ENCODE data around the gene IRF2BP2.

Gene IRF2BP2

DNA sequence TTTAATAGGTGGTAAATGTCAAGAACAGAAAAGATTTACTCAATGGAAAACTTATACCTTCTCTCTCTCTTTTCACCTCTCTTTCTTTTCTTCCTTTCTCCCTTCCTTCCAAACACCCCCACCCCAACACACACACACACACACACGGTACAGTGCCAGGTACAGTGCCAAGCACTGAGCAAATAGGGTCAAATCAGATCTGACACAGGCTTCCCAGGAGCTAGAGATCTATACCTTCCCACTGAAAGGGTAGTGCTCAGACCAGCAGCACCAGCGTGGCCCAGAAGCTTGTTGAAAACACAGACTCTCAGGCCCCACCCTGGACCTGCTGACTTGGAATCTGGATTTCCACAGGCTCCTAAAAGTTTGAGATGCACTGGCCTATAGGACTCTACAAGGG, 31.9 kb downstream of the IRF2BP2 start:
- no peak overlapping the region for H3K4me3 ChIP-seq (ENCODE audit: low read depth, low read length)
- no peak overlapping the region for H3K27ac ChIP-seq (ENCODE audit: extremely low read depth, low read depth, low read length)
- H3K9me3 ChIP-seq (ENCODE audit: control insufficient read depth, insufficient read depth, low read depth, low read length): no peaks in the 10 kb centered on the region
- ChIA-PET POLR2A (no interaction called here), CTCF (interaction anchor here (0.6 to 1.3 kb wide), 8 partner anchors 12 to 92 kb away, joined by 3 to 4 read pairs (median 3); no protein-coding TSS in a partner anchor)
- no peaks in the 10 kb centered on the region for H3K36me3 ChIP-seq (ENCODE audit: control insufficient read depth in 2 of 2, insufficient read depth in 1 of 2, low read length in 2 of 2)
- TF ChIP-seq GLIS2 (tag by site-specific recombination; IDR thresholded peaks at IDR 0.05) (no peak), ZNF776 (tag by site-specific recombination; IDR thresholded peaks at IDR 0.05; ENCODE audit: borderline replicate concordance) (no peak), ZNF366 (tag by site-specific recombination; conservative IDR thresholded peaks at IDR 0.05) (0 out of 2 replicates have a peak, but pooled peaks have one; percentile 36), ZNF555 (tag by site-specific recombination; conservative IDR thresholded peaks at IDR 0.05) (no peak), PRDM2 (tag by site-specific recombination; IDR thresholded peaks at IDR 0.05; ENCODE audit: borderline replicate concordance) (no peak)
- TF ChIP-seq, protein P1, sequence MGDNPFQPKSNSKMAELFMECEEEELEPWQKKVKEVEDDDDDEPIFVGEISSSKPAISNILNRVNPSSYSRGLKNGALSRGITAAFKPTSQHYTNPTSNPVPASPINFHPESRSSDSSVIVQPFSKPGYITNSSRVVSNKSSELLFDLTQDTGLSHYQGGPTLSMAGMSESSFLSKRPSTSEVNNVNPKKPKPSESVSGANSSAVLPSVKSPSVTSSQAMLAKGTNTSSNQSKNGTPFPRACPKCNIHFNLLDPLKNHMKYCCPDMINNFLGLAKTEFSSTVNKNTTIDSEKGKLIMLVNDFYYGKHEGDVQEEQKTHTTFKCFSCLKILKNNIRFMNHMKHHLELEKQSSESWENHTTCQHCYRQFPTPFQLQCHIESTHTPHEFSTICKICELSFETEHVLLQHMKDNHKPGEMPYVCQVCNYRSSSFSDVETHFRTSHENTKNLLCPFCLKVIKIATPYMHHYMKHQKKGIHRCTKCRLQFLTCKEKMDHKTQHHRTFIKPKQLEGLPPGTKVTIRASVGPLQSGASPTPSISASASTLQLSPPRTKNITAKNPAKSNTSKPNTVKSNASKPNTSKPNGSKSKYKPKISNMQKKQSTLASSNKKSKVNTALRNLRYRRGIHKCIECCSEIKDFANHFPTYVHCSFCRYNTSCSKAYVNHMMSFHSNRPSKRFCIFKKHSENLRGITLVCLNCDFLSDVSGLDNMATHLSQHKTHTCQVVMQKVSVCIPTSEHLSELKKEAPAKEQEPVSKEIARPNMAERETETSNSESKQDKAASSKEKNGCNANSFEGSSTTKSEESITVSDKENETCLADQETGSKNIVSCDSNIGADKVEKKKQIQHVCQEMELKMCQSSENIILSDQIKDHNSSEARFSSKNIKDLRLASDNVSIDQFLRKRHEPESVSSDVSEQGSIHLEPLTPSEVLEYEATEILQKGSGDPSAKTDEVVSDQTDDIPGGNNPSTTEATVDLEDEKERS (tag by site-specific recombination; IDR thresholded peaks at IDR 0.05): no peak
- 0 out of 2 replicates have a peak, but pooled peaks cover 3% of the 10 kb centered on the region for H3K4me1 ChIP-seq (ENCODE audit: control insufficient read depth, insufficient read depth, low read length)

- H3K9me3 ChIP-seq (ENCODE audit: control insufficient read depth, insufficient read depth, low read depth, low read length): no peaks in the 10 kb centered on the region
- 0 out of 2 replicates have a peak, but pooled peaks cover 3% of the 10 kb centered on the region for H3K4me1 ChIP-seq (ENCODE audit: control insufficient read depth, insufficient read depth, low read length)
- no peak overlapping the region for H3K4me3 ChIP-seq (ENCODE audit: low read depth, low read length)
- H3K36me3 ChIP-seq (ENCODE audit: control insufficient read depth in 2 of 2, insufficient read depth in 1 of 2, low read length in 2 of 2): no peaks in the 10 kb centered on the region
- TF ChIP-seq ZBTB6 (tag by site-specific recombination; IDR thresholded peaks at IDR 0.05) (no peak), SCRT2 (tag by site-specific recombination; IDR thresholded peaks at IDR 0.05) (peak; percentile 71), ZNF692 (tag by site-specific recombination; IDR thresholded peaks at IDR 0.05) (no peak), SP3 (tag by site-specific recombination; IDR thresholded peaks at IDR 0.05) (no peak), ZNF23 (tag by site-specific recombination; IDR thresholded peaks at IDR 0.05; ENCODE audit: borderline replicate concordance) (no peak), ZBTB17 (tag by site-specific recombination; IDR thresholded peaks at IDR 0.05) (peak; percentile 40; the same call in 1 of the 2 replicates)
- TF ChIP-seq, protein P2, sequence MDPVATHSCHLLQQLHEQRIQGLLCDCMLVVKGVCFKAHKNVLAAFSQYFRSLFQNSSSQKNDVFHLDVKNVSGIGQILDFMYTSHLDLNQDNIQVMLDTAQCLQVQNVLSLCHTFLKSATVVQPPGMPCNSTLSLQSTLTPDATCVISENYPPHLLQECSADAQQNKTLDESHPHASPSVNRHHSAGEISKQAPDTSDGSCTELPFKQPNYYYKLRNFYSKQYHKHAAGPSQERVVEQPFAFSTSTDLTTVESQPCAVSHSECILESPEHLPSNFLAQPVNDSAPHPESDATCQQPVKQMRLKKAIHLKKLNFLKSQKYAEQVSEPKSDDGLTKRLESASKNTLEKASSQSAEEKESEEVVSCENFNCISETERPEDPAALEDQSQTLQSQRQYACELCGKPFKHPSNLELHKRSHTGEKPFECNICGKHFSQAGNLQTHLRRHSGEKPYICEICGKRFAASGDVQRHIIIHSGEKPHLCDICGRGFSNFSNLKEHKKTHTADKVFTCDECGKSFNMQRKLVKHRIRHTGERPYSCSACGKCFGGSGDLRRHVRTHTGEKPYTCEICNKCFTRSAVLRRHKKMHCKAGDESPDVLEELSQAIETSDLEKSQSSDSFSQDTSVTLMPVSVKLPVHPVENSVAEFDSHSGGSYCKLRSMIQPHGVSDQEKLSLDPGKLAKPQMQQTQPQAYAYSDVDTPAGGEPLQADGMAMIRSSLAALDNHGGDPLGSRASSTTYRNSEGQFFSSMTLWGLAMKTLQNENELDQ (tag by site-specific recombination; IDR thresholded peaks at IDR 0.05; ENCODE audit: low read depth): no peak
- ChIA-PET CTCF (interaction anchor here (0.6 kb wide), 1 partner anchor 186 kb away, joined by 3 read pairs; no protein-coding TSS in a partner anchor), POLR2A (no interaction called here)
- no peak overlapping the region for H3K27ac ChIP-seq (ENCODE audit: extremely low read depth, low read depth, low read length)
These were observed 36.2 kb downstream of the IRF2BP2 start for GRCh38 chr1:234573711-234574299.

All from HEK293 (cell line).